ENCODE results near the gene MAS1L.
"Not testable (repeated sequence)": the region's sequence is repeated elsewhere in the genome, so short reads cannot be mapped to it uniquely, and the experiment has no call there.

MAS1L gene

DNA sequence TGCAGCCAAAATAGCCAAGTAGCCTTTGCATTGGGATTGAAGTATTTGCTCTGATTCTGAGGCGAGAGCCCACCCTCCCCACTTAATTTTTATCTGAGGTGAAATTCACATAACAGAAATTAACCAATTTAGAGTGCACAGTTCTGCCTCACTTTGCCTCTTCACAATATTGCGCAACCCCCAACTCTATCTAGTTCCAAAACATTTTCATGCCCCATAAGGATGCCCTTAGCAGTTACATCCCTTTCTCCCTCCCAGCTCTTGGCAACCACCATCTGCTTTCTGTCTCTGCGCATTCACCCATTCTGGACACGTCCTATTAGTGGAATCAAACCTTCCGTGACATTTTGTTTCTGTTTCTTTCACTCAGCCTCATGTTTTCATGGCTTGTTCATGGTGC lies 9.0 kb downstream of the MAS1L start:
- no peak for DNase-seq

DNA sequence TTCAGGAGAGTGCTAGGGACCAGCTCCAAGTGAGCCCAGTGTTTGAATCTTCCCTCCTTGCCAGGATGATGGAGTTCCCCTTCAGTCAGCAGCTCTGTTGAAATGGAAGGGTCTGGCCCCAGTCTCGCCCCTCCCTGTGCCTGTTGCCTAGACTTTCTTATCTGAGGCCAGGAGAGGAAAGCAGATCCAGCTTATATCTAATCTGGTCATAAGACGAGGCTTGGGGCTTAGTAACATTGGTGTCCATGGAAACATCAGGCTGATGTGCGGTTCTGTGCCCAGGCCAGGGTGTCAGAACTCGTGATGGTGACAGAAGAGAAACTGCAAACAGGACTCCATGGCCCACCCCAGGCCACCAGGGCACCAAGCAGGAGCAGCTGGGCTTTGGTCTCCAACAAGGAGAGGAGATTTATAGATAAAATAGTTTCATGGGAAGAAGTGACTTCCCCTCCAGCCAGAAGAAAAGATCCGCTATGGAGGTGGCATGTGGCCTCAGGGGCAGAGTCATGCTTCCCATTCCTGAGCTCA lies 9.8 kb downstream of the MAS1L start:
- DNase-seq = no peak

DNA sequence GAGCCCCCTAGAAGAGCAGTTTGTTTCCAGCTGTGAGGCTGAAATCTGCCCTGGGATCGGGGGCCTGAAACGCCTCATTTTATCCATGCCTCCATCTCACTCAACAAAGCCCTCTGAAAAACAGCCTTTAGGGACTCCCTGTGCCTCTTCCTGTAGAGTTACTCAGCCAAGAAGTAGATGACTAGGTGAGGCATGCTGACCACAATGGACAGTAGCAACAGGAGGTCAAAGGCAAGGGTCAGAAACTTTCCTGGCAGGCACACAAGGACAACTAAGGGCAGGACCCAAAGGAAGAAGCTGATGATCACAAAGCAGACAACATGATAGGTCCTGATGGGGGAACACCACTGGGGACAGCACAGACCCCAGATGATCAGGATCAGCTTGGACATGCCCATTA lies 12.8 kb downstream of the MAS1L start:
- no peak for DNase-seq

GRCh38 chr6:29466241-29466640 lies 21.5 kb downstream of the MAS1L start:
- DNase-seq = no peak

- DNase-seq = no peak
Measured at GRCh38 chr6:29465801-29466200, 22.0 kb downstream of the MAS1L start.

- no peak for DNase-seq
Measured at GRCh38 chr6:29465279-29465678, 22.5 kb downstream of the MAS1L start.

GRCh38 chr6:29462022-29462421 lies 25.7 kb downstream of the MAS1L start:
- DNase-seq = no peak

DNA sequence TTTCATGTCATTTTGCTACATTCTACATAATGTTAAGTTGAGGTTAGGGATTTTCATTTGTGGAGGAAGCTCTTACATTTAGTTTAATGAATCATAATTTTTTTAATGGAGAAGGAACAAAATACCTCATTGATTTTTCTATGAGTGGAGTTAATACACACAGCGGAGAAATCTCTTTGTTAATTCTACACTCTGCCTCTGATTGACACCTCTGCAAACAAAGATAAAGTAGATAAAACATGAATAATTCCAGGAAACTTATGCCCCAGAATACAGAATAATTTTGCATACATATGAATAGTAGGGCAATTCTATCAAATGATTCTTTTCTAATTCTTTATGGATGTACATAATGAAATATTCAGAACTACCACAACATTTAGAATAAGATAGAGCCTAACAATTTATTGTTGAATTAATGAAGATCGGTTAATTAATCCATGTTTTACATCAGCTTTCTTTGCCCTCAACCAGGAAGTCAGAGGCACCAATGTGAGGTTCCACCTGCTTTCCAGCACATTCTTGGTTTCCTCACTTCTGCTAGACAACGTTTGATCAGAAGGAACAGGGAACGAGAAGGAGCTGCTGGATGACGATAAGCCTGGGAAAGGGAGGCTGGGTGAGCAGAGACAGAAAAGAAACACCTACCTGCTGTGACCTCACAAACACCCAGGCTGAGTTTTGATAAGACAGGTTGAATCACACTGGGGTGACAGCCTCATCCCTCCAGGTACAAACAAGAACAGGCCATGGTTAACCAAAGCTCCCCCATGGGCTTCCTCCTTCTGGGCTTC lies 26.5 kb downstream of the MAS1L start:
- DNase-seq = no peak

DNA sequence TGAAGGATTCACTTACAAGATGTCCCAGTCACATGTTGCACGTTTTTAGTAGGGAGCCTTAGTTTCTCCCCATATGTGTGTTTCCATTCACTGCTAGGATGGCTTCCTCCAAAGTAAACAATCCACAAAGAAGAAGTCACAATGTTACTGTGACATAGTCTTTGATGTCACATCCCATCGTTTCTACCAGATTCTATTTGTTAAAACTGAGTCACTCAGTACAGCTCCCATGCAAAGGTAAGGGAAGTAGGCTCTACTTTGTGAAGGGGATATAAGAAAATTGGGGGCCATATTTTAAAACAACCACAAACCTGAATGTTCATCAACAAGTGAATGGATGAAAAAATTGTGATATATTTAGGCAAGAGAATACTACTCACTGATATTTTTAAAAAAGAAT lies 30.8 kb downstream of the MAS1L start, which contains the start of the genes OR11A1 and OR2H1:
Gene OR11A1, minus strand, starts transcription at position 101 of the 400 bp plus-strand sequence. CDS start 29,430 bp downstream, outside the sequence.
Gene OR2H1, plus strand, starts transcription at position 185 of the 400 bp plus-strand sequence. CDS start 4,615 bp downstream, outside the sequence.
- no peak for DNase-seq

- DNase-seq = peak; percentile 62
Measured at GRCh38 chr6:29451471-29452193, 36.1 kb downstream of the MAS1L start.

- DNase-seq = peak; percentile 55
Measured at GRCh38 chr6:29447670-29448069, 40.1 kb downstream of the MAS1L start.

- not testable (repeated sequence) for DNase-seq
Measured at GRCh38 chr6:29444031-29444430, 43.7 kb downstream of the MAS1L start.

DNA sequence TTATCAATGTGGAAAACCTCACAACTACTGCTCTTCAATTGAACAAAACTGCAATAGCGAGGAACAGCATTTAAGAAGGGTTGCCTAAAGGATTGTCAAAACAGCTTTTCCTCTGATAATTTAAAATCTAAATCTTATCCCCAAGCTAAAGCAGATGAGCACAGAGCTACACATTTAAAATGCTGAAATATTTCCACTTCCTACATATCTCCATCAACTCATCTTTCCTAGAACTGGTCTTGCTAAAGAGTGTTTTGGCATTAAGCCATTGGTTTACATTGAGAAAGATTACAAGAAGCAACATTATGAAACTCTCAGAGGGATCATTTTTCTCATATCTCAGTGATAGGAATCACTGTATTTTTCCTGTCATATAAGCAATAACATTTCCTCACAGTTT lies 45.0 kb downstream of the MAS1L start:
- no peak for DNase-seq

GRCh38 chr6:29439006-29439405 lies 48.8 kb downstream of the MAS1L start, which contains the start of gene OR10C1:
Gene OR10C1 (plus strand): TSS chr6:29439306. CDS start chr6:29440016, 710 bp downstream.
- no peak for DNase-seq

- not testable (repeated sequence) for DNase-seq
Measured at GRCh38 chr6:29436730-29437129, 51.0 kb downstream of the MAS1L start.

Data from NCI-H226 (cell line).